GM12874 (cell line): ENCODE measurements around the gene DNAI1.
A peak's percentile ranks its signal among the peaks of the same experiment; 100 is the strongest.

Experiments used
- CTCF ChIP-seq: IDR thresholded peaks from 2 replicates; pipeline ENCODE4 v1.5.1; 2011; ENCODE audit warnings: low read depth, mild to moderate bottlenecking, control low read depth, low read length, moderate library complexity; ENCODE audit not compliant: insufficient read depth

The DNAI1 gene

GRCh38 chr9:34428325-34428958 lies 30.2 kb upstream of the DNAI1 start:
- TF ChIP-seq CTCF, result no peak

DNA sequence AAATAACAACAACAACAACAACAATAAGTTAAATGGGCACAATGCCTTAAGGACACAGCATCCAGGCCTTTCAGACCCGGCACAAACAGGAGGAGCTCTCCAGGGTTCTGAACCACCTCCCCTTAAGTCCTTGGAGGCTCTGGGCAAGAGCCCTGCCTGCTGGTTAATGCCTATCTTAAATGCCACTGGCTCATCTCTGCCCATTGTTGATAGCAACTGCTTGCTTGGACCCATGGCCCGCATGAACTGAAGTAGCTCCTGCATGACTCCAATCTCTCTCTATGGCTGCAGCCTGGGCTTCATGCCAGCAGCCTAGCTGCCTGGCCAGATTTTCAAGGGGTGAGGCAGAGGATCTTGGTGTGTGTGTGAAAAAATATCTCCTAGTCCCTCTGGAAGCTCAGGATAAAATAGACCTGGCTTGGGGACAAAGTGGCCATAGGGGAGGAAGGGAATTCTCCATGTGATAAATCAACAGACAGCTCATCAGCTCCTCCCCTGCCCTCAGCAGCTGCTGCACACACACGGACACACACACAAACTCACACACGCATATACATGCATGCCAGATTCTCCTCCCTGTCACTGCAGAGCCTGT lies 27.7 kb upstream of the DNAI1 start:
- TF ChIP-seq CTCF, result no peak

DNA sequence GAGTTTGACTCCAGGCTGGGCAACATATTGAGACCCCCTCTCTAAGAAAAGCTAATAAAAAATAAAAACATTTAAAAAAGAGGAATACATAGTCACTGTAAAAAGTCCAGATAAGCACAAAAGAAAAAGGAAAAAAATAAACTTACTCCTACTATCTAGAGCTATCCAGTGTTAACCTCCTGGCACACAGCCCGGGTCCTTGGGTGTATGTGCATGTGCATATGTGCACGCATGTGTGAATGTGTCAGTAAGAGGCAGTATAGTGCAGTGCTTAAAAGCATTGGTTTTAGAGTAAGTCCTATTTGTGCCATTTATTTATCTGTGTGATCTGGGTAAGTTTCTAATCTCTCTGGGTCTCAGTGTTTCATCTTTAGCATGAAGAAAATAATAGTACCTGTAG lies 26.9 kb upstream of the DNAI1 start:
- TF ChIP-seq CTCF, result no peak

GRCh38 chr9:34437006-34437925 lies 21.3 kb upstream of the DNAI1 start:
- TF ChIP-seq CTCF, result peak; percentile 74

GRCh38 chr9:34440017-34440416 lies 18.6 kb upstream of the DNAI1 start:
- no peak for TF ChIP-seq CTCF

DNA sequence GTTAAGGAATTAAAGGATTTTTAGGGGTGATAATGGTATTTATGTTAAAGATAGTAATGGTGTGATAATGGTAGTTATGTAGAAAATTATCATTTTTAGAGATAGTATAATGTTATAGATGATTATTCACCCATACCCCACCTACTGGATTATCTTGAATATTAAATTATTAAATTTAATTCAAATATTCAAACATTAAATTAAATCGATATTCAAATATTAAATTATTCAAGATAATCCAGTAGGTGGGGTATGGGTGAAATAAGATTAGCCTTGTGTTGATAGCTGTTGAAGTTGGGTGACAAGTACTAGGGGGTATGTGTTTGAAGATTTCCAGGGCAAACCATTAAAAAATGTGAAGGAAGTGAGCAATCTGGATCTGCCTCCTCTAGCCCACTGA lies 15.8 kb upstream of the DNAI1 start:
- TF ChIP-seq CTCF, result no peak

- no peak for TF ChIP-seq CTCF
Measured at GRCh38 chr9:34443533-34443932, 15.1 kb upstream of the DNAI1 start.
